ENCODE data around the gene ZNF609.

DNA sequence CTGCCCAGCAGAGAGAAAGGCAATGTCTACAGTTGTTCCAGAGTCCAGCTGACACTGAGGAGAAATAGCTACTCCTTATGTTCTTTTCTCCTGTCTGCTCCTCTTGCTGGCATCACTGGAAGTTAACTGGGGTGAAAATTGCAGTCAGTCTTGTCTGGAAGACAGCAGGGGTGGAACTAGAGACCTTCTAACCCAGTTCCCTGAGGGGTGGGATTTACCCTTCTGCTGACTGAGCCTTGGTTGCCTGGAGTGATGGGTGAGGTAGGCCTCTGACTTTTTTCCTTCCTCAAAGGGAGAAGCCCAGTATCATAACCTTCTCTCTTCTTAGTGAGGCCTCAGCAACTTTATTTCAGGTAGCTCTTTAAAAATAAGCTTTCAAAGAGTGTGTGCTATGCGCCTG is 16.2 kb downstream of the ZNF609 start:
- TF ChIP-seq EP300 (IDR thresholded peaks at IDR 0.05) (no peak), POLR2A (IDR thresholded peaks at IDR 0.05) (no peak), POLR2AphosphoS5 (IDR thresholded peaks at IDR 0.05) (no peak)
- TF ChIP-seq, protein P1, sequence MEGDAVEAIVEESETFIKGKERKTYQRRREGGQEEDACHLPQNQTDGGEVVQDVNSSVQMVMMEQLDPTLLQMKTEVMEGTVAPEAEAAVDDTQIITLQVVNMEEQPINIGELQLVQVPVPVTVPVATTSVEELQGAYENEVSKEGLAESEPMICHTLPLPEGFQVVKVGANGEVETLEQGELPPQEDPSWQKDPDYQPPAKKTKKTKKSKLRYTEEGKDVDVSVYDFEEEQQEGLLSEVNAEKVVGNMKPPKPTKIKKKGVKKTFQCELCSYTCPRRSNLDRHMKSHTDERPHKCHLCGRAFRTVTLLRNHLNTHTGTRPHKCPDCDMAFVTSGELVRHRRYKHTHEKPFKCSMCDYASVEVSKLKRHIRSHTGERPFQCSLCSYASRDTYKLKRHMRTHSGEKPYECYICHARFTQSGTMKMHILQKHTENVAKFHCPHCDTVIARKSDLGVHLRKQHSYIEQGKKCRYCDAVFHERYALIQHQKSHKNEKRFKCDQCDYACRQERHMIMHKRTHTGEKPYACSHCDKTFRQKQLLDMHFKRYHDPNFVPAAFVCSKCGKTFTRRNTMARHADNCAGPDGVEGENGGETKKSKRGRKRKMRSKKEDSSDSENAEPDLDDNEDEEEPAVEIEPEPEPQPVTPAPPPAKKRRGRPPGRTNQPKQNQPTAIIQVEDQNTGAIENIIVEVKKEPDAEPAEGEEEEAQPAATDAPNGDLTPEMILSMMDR (IDR thresholded peaks at IDR 0.05): no peak

Data from suprapubic skin (tissue), 4 donors.